SIG-M5 treated with dmso at 0.1 percent for 504 hours (cell line): ENCODE results near the gene TMEM218.

Experiments
- DNase-seq: peaks from one replicate; lab custom pipeline; 2025; ENCODE audit not compliant: unreplicated experiment; lab: John Stamatoyannopoulos, UW

TMEM218 gene

DNA sequence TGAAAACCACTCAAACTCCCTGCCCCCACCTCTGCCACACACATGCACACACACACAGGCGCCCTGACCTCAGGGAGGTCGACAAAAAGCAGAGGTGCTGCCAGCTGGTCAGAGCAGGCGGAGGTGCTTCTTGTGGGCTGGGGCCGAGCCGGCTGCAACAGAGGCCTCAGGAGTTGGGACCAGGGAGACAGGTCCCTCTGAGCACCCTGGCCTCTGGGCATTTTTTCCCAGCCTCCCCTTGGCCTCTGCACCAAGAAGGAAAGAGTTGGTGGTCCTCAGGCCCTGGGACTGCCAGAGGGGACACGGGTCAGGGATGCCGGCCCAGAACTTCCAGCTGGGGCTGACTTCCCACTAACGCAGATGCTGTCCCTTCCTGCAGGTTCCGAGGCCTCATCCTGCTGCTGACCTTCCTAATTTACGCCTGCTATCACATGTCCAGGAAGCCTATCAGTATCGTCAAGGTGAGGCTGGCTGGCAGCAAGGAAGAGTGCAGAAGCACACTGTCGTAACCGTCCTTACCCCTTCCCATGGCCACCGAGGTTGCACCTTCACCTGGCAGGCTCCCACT lies 35.0 kb downstream of the TMEM218 start:
- DNase-seq: no peak

DNA sequence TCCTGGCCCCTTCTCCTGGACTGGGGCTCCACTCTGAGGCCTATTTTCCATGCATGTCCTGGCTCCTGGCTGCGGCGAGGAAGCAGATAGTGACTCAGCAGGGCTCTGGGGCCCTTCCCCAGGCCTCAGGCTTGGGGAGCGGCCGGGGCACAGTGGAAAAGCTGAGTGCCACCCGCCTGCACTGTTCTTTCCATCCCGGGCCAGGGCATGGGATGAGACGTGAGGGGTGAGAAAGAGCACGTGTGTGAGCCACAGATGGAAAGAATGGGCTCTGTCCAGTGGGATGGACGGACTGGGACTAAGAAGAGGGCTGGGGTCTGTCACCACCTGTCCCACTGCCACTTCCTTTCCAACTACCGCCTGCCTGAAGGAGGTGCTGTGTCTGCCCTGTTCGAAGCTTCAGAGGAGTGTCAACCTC lies 35.5 kb downstream of the TMEM218 start:
- no peak for DNase-seq

- no peak for DNase-seq
Measured at GRCh38 chr11:125075242-125075625, 36.2 kb downstream of the TMEM218 start.

DNA sequence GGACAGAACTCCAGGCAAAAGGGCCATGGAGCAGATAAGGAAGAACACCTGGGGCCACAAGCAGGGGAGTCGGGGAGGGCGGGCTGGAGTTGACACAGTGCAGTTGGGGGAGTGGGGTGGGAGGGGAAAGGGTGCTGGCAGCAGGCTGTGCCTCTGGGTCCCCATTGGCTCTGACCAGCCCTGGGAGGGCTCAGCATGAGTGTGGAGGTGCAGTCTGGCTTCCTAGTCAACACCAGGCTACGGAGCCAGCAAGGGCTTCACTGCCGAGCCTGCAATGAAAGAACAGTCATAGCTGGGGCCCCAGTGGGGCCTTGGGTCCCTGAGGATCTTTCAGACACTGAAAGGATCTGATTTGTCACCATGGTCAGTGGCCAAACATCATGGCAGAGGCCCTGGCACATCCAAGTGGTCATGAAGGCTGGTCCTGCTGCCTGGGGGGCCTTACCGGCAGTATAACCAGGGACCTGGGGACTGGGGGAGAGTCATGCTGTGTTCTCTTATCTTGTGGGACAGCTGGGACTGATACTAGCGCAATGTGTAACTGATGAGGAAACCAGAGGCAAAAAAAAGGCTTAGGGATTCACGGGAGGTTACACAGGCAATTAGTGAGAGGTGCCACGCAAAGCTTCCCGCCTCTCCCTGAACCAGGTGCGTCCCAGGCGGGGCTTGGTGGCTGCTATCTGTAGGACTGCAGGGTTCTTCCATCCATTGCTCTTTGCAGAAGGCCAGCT lies 36.8 kb downstream of the TMEM218 start:
- no peak for DNase-seq

DNA sequence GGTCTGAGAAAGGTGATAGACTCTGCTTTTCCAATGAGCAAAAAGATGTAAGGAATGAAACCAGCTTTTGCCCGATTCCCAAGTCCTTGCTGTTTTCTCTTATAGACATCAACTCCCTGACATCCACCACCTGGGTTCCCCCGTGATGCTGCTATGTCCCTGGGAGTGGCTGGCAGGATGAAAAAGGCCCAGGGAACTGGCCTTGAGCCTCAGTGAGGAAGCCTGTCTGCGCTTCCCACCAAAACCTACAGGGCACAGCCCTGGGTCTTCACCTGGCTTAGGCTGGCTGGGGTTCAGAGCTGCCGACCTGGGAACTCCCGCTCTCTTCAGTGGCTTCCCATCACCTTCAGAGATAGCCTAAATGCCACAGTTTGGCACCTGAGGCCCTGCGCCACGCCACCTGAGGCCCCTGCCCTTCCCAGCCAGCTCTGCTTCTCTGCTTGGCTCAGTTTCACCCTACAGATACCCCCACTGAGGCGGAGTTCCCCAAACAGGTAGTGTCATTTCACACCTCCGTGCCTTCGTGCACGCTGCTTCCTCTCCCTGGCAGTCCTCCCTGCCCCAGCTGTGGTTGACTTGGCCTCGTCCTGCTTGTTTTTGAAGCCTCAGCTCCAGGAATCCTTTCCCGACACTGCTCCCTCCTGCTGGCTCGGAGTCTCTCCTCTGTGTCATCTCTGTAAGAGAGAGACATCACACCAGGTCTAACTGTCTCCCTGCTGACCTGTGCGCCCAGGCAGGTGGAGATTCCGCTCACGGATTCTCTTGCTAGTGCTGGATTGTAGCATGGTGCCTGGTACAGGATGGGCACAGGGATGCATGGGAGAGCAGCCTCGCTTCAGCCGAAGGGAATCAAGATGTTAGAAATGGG lies 37.6 kb downstream of the TMEM218 start:
- no peak for DNase-seq

DNA sequence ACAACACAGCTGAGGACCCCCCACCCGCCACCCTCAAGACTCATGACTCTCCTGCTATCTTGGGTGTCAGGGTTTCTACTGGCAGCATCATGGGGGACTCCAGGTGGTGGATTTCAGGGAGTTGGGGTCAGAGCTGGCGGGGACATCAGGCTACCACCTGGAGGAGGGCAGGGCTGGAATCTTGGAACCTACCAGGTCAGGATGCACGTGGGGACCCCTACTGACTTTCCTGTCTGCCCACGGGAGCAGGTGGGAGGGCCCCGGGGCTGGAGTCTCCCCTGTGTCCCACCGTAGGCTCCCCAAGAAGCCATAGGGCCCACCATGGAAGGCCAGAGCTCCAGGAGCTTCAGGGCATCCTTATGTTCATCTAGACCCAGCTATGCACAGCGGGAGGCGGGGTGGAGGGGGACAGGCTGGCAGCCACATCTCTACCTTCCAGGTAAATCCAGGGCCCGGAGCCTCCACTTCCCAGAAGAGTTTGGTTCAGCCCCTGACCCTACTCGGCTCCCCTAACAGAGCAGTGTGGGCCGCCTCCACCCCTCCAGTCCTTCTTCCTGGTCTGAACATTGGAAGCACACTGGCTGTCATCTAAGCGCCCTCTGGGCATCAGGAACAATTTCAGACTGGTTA lies 38.4 kb downstream of the TMEM218 start:
- DNase-seq: no peak

DNA sequence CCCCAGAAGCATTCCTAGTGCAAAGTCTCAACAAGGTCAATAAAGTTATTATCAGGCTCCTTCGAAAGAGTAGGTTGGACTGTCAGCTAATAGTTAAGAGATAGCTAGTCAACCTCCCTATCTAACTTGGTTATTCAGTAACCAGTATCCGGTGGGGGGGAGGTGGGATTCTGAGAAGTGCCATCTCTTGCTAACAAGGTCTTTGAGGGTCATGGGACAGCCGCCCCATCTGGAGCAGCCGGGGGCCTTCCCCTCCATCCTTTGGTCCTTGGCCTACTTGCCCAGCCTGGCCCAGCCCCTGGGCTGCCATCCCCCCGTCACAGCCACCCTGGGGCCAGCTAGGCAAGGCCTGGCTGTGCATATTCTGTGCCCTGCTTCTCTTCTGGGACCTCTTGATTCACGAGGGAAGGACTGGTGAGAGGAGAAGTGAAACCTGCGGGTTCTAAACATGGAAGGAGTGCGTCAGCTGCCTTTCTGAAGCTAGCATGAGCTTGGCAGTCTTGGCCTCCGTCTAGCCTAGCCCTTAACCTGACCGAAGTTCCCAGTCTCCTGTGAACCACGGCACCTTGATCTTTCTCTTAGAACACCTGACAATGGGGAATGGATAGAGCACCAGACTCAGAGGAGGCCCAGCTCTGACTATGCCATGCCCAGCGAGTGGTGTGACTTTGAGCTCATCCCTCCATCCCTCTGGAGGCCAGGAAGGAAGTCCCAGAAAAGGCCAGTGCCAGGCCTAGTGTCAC lies 39.0 kb downstream of the TMEM218 start:
- DNase-seq: peak; percentile 83

DNA sequence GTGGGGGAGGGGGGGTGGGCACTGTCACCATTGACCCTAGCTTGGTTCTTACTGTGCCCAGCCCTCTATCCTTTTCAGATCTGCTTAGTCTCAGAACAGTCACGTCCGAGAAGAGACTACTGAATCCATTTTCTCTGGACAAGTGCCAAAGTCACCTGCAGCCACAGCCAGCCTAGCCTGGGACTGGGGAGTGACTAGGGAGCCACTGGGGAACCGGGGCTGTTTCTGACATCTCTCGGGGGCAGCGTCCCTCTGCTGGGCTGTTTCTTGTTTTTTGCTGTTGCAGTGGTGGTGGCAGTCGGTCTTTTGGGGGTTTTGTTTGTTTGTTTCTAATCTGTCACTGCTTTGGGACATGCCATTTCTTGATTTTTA lies 39.6 kb downstream of the TMEM218 start:
- no peak for DNase-seq

GRCh38 chr11:125071435-125071834 lies 40.0 kb downstream of the TMEM218 start:
- DNase-seq: no peak

DNA sequence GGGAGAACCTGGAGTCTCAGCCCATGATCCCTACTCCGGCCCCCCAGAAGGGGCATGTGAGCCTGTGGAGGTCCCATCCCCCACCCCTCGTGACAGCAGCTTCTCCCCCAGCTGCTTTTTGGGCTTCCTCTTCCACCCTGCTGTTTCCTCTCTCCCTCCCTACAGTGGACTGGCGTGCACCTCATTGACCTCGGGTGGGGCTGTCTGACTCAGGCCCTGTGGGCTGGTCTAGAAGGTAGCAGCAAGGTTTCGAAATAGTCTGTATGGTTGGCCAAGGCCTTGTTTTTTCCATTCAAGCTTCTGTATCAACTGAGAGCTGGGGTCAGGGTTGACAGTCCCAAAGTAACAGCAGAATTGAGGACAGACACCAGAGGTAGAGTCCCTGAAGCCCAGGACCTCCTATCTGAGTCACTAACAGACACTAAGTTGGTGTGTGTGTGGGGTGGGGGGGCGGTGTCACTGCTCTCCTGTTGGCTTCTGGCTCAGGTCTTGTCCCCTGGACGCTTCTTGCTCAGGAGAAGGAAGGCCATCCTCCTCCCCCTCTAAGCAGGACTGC lies 40.6 kb downstream of the TMEM218 start:
- peak; percentile 91 for DNase-seq

DNA sequence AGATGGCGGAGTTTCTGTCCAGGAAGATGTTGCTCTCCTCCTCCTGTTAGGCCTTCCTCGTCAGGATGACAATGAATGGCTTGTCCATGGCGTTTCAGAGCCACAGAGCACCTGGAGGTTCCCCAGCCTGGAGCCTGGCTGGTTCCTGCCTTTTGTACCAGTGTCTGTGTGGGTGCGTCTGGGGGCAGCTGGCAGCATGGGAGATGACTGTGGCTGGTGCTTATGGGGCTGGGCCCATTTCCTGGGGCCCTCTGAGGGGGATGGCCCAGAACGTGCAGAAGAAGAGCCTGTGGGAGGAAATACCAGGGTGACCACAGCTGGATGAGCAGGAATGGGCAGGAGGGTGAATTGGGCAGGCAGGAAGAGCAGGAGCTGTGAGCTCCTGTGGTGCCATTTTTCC lies 41.6 kb downstream of the TMEM218 start:
- DNase-seq: no peak

GRCh38 chr11:125069008-125069407 lies 42.4 kb downstream of the TMEM218 start:
- DNase-seq: no peak

GRCh38 chr11:125068368-125068767 lies 43.1 kb downstream of the TMEM218 start:
- DNase-seq: no peak

DNA sequence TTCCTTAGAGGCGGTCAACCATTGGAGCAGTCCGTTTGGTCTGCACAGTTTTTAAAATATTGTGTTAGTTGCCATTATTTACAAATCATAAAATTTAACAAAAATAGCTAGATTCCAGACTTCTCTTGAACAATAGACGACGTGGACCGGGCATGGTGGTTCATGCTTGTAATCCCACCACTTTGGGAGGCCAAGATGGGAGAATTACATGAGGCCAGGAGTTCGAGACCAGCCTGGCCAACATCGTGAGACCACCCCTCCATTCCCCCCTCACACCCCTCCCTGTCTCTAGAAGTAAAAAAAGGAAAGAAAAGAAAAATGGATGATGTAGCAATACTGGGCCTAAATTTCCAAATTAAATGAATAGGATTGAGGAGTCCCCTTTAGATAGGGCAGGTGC lies 47.4 kb downstream of the TMEM218 start:
- no peak for DNase-seq

DNA sequence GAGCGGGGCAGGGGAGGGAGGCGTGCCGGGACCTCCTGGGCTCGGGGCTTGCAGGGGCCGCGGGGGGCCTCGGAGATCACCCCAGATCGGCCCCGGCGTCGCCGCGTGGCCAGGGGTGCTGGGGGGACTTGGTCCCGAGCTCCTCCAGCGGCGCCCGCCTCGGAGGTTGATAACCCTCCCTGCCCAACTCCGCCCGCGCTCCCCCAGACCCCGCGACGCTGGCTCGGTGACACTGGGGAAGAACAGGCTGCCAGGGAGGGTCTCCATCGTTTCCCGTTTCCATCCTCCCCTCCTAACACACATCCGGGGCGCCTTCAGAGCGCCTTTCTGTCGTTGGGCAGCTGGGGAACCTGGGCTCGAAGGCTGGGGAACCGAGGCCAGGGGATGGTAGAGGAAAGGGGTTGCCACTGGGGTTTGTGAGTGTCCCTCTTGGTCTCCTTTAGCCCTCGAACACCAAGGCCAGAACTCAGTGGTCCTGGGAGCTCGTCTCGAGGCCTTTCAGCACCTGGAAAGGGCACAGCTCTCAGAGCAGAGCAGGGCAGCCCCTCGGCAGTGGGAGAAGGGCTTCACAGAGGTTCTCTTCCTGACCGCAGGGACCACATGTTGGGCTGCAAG lies 47.9 kb downstream of the TMEM218 start:
- DNase-seq: no peak

GRCh38 chr11:125062931-125063428 lies 48.4 kb downstream of the TMEM218 start, which contains the start of gene SLC37A2:
Gene SLC37A2, plus strand, starts transcription at chr11:125063305. Its CDS starts 63 bp downstream, at chr11:125063368.
- peak; percentile 41 for DNase-seq

- DNase-seq: no peak
Measured at GRCh38 chr11:125062218-125062930, 49.1 kb downstream of the TMEM218 start.

GRCh38 chr11:125061281-125061680 lies 50.1 kb downstream of the TMEM218 start:
- DNase-seq: no peak

- DNase-seq: no peak
Measured at GRCh38 chr11:125057693-125058016, 53.8 kb downstream of the TMEM218 start.
